HepG2 (cell line): ENCODE measurements around the gene CKS2. TPM values are rescaled to one million over a fixed set of nuclear protein-coding genes. Genes with fewer than 3 reads are reported as not detected.

Source experiments
- BRCA1 ChIP-seq: sonication (generic); formaldehyde crosslinking; IDR thresholded peaks from 2 replicates; pipeline ENCODE4 v1.4.0; 2020; ENCODE audit warnings: missing genetic modification reagents
- CHD2 ChIP-seq: IDR thresholded peaks from 2 replicates; pipeline ENCODE4 v1.6.1; 2011; ENCODE audit warnings: low read depth, low read length, improper control_type of control experiment
- EP300 ChIP-seq, 3 experiments: sonication (generic) in 1 of 3; formaldehyde crosslinking in 1 of 3; IDR thresholded peaks; 2 replicates each; pipeline versions ENCODE4 v1.5.1 to v1.6.1; 2011 to 2020; ENCODE audit warnings: low read depth in 2 of 3, low read length in 2 of 3, borderline replicate concordance in 1 of 3, improper control_type of control experiment in 1 of 3, mild to moderate bottlenecking in 1 of 3, missing genetic modification reagents in 1 of 3, moderate library complexity in 1 of 3
- GMEB2 ChIP-seq: IDR thresholded peaks from 2 replicates; pipeline ENCODE4 v1.6.1; 2016; ENCODE audit warnings: missing biosample characterization, missing genetic modification reagents, low read depth
- GTF3A ChIP-seq: sonication (generic); formaldehyde crosslinking; conservative IDR thresholded peaks from 2 replicates; pipeline ENCODE4 v1.4.0; 2020; ENCODE audit warnings: mild to moderate bottlenecking, missing genetic modification reagents
- HDAC2 ChIP-seq: sonication (generic); formaldehyde crosslinking; IDR thresholded peaks from 2 replicates; pipeline ENCODE4 v1.4.0; 2020; ENCODE audit warnings: missing genetic modification reagents
- HOXA5 ChIP-seq: sonication (generic); formaldehyde crosslinking; IDR thresholded peaks from 2 replicates; pipeline ENCODE4 v1.4.0; 2020; ENCODE audit warnings: missing genetic modification reagents
- IKZF5 ChIP-seq: IDR thresholded peaks from 2 replicates; pipeline ENCODE4 v1.6.1; 2018; ENCODE audit warnings: missing genetic modification reagents, mild to moderate bottlenecking, missing compliant biosample characterization
- MIXL1 ChIP-seq: IDR thresholded peaks from 2 replicates; pipeline ENCODE4 v1.6.1; 2016
- NCOA2 ChIP-seq: sonication (generic); formaldehyde crosslinking; IDR thresholded peaks from 2 replicates; pipeline ENCODE4 v1.8.0; 2022; ENCODE audit warnings: inconsistent platforms
- NFE2 ChIP-seq: sonication (generic); formaldehyde crosslinking; IDR thresholded peaks from 2 replicates; pipeline ENCODE4 v1.4.0; 2020; ENCODE audit warnings: missing genetic modification reagents
- POLR2A ChIP-seq, 2 experiments: IDR thresholded peaks; 2 replicates each; pipeline ENCODE4 v1.6.1; 2011; ENCODE audit warnings: low read depth in 2 of 2, low read length in 2 of 2, mild to moderate bottlenecking in 1 of 2, moderate library complexity in 1 of 2; ENCODE audit not compliant: insufficient read depth in 1 of 2
- PRPF4 ChIP-seq: fragments of 200-400 bp; formaldehyde crosslinking; IDR thresholded peaks from 2 replicates; pipeline ENCODE4 v1.6.1; 2016; ENCODE audit warnings: low read length, low read depth; ENCODE audit not compliant: poor library complexity, severe bottlenecking
- RFX3 ChIP-seq: IDR thresholded peaks from 2 replicates; pipeline ENCODE4 v1.6.1; 2016; ENCODE audit warnings: missing biosample characterization, missing genetic modification reagents
- SMARCE1 ChIP-seq: fragments of 450-650 bp; IDR thresholded peaks from 2 replicates; pipeline ENCODE4 v1.6.1; 2017; ENCODE audit warnings: borderline replicate concordance
- SP140L ChIP-seq: sonication (generic); formaldehyde crosslinking; IDR thresholded peaks from 2 replicates; pipeline ENCODE4 v1.4.0; 2020; ENCODE audit warnings: missing genetic modification reagents, borderline replicate concordance
- ZNF292 ChIP-seq: sonication (generic); formaldehyde crosslinking; IDR thresholded peaks from 2 replicates; pipeline ENCODE4 v1.8.1; 2022; ENCODE audit warnings: mild to moderate bottlenecking, low read depth, missing genetic modification reagents, borderline replicate concordance
- ZNF333 ChIP-seq: sonication (generic); formaldehyde crosslinking; IDR thresholded peaks from 2 replicates; pipeline ENCODE4 v1.4.0; 2020; ENCODE audit warnings: mild to moderate bottlenecking, missing genetic modification reagents, borderline replicate concordance
- ZNF44 ChIP-seq: sonication (generic); formaldehyde crosslinking; IDR thresholded peaks from 2 replicates; pipeline ENCODE4 v1.5.1; 2020; ENCODE audit warnings: mild to moderate bottlenecking, missing genetic modification reagents
- ZNF644 ChIP-seq: IDR thresholded peaks from 2 replicates; pipeline ENCODE4 v1.6.1; 2016; ENCODE audit warnings: low read depth
- ZNF660 ChIP-seq: sonication (generic); formaldehyde crosslinking; IDR thresholded peaks from 2 replicates; pipeline ENCODE4 v1.5.1; 2020; ENCODE audit warnings: mild to moderate bottlenecking, low read depth, missing genetic modification reagents, borderline replicate concordance
- ZNF790 ChIP-seq: sonication (generic); formaldehyde crosslinking; IDR thresholded peaks from 2 replicates; pipeline ENCODE4 v1.8.0; 2022; ENCODE audit warnings: missing genetic modification reagents, mild to moderate bottlenecking, borderline replicate concordance
- polyA plus RNA-seq, 8 experiments: library from polyadenylated mRNA; depleted of rRNA in 3 of 8; stranded (reverse) in 7 of 8; unstranded in 1 of 8; fragments of >200 nt; fragmentation: Illumina TruSeq in 4 of 8; extraction: Trizol in 4 of 8; gene quantifications; 2 replicates each; pipeline versions ENCODE4 v1.2.1 to v1.2.3, GENCODE V29; 2011 to 2016; ENCODE audit warnings: low read depth in 4 of 8, missing spikeins in 1 of 8, mixed read lengths in 1 of 8; ENCODE audit not compliant: insufficient read depth in 1 of 8
- total RNA-seq, 5 experiments: library from RNA; depleted of rRNA; stranded (reverse); fragments of >200 nt; fragmentation: Illumina TruSeq; extraction: Trizol; gene quantifications; 2 replicates each; pipeline ENCODE4 v1.2.3, GENCODE V29; 2016; ENCODE audit warnings: low read depth in 1 of 5
- TF ChIP-seq, protein P1 (sequence below): IDR thresholded peaks from 2 replicates; pipeline ENCODE4 v1.6.1; 2016
- TF ChIP-seq, protein P2 (sequence below): IDR thresholded peaks from 2 replicates; pipeline ENCODE4 v1.6.1; 2016; ENCODE audit warnings: low read depth, control low read depth

The CKS2 gene
- total and polyA plus RNA-seq, 2 of the 13 experiments (the other 11 are each of a cell fraction or from before 2014, with no cell fraction given) = 251 to 317 TPM

DNA sequence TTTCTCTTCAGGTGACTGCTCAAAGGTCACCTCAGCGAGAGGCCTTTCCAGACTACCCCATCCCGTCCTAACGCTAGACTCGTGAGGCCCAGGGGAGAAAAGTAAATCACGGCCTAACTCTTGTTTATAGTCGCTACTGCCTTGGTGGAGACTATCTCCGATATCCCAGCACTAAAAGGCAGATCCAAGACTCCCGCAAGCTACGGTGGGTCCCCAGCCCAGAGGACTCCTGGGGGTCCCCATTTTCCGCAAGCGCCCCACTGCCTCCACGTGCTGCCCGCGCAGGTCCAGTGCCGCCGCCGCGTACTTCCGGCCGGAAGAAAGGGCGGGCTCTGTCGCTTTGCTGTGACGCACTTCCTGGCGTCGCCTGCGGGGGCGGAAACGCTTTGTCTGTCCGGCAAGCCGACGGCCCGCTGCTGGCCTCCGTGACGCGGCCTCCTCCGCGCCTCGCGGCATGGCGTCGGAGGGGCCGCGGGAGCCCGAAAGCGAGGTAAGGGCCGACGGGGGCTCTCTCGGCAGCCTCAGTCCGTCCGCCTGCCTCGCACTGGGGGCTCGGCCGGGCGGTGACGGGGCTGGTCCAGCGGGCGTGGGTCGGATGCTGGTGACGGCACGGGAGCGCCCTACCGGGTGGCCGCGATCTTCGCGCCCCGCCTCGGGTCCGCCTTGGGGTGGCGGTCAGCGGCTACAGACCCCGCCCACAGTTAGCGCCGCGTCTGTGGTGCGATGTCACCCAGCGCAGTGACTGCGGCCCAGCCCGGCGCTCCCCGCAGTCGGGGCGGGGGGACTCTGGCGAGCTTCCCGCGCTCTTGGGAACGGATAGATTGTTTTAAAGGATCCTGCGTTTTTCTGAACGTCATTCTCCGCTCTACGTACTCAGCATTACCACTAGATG lies 7.4 kb downstream of the CKS2 start, which contains the start of gene SECISBP2 (continued):
- TF ChIP-seq IKZF5 (CRISPR knock-in tag) (peak; percentile 77), NFE2 (CRISPR knock-in tag) (peak; percentile 36; the same call in 1 of the 2 replicates), NCOA2 (CRISPR knock-in tag) (peak; percentile 54), HDAC2 (CRISPR knock-in tag) (peak; percentile 91), ZNF790 (CRISPR knock-in tag) (peak; percentile 52; the same call in 1 of the 2 replicates), GTF3A (CRISPR knock-in tag) (no peak), ZNF333 (peak; percentile 93), EP300 (IDR thresholded peaks at IDR 0.05; ENCODE audit: low read depth in 2 of 2, low read length in 2 of 2) (peak in 1 of 2 experiments; percentile 31; a peak in 2 of 4 replicates), EP300 (CRISPR knock-in tag; IDR thresholded peaks at IDR 0.05; ENCODE audit: borderline replicate concordance) (peak; percentile 59; the same call in 1 of the 2 replicates), ZNF292 (CRISPR knock-in tag) (no peak), HOXA5 (CRISPR knock-in tag) (peak; percentile 74), SP140L (CRISPR knock-in tag) (no peak), RFX3 (CRISPR knock-in tag) (no peak), MIXL1 (CRISPR knock-in tag) (peak; percentile 22; the same call in 1 of the 2 replicates), GMEB2 (CRISPR knock-in tag) (peak; percentile 77), ZNF644 (CRISPR knock-in tag) (no peak), CHD2 (no peak; the same call in 1 of the 2 replicates), SMARCE1 (no peak), PRPF4 (no peak), ZNF660 (peak; percentile 33; the same call in 1 of the 2 replicates), BRCA1 (peak; percentile 41; the same call in 1 of the 2 replicates), POLR2A (IDR thresholded peaks at IDR 0.05; ENCODE audit: insufficient read depth in 1 of 2, low read depth in 2 of 2, low read length in 2 of 2) (peak; percentile 77 to 94), ZNF44 (CRISPR knock-in tag) (no peak)
- TF ChIP-seq, protein P1, sequence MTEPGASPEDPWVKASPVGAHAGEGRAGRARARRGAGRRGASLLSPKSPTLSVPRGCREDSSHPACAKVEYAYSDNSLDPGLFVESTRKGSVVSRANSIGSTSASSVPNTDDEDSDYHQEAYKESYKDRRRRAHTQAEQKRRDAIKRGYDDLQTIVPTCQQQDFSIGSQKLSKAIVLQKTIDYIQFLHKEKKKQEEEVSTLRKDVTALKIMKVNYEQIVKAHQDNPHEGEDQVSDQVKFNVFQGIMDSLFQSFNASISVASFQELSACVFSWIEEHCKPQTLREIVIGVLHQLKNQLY (CRISPR knock-in tag) = no peak; the same call in 1 of the 2 replicates
- TF ChIP-seq, protein P2, sequence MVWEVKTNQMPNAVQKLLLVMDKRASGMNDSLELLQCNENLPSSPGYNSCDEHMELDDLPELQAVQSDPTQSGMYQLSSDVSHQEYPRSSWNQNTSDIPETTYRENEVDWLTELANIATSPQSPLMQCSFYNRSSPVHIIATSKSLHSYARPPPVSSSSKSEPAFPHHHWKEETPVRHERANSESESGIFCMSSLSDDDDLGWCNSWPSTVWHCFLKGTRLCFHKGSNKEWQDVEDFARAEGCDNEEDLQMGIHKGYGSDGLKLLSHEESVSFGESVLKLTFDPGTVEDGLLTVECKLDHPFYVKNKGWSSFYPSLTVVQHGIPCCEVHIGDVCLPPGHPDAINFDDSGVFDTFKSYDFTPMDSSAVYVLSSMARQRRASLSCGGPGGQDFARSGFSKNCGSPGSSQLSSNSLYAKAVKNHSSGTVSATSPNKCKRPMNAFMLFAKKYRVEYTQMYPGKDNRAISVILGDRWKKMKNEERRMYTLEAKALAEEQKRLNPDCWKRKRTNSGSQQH = peak; percentile 60; the same call in 1 of the 2 replicates
